ENCODE data around the gene LHFPL2.

- TF ChIP-seq TARDBP (IDR thresholded peaks at IDR 0.05): no peak
- no peak for TF ChIP-seq ARNT (IDR thresholded peaks at IDR 0.05)
- no peak for TF ChIP-seq ELF4 (IDR thresholded peaks at IDR 0.05)
- TF ChIP-seq SUZ12 (IDR thresholded peaks at IDR 0.05): no peak
- TF ChIP-seq LEF1 (IDR thresholded peaks at IDR 0.05; ENCODE audit: borderline replicate concordance): no peak
- TF ChIP-seq PKNOX1 (IDR thresholded peaks at IDR 0.05): no peak
- no peak for TF ChIP-seq HDGF (IDR thresholded peaks at IDR 0.05; ENCODE audit: borderline replicate concordance)
- TF ChIP-seq NFRKB (IDR thresholded peaks at IDR 0.05): no peak
- TF ChIP-seq FOXK2 (IDR thresholded peaks at IDR 0.05): no peak
- no peak for TF ChIP-seq ZNF384 (IDR thresholded peaks at IDR 0.05)
- no peak for TF ChIP-seq SP1 (IDR thresholded peaks at IDR 0.05)
- TF ChIP-seq BHLHE40 (IDR thresholded peaks at IDR 0.05; ENCODE audit: borderline replicate concordance): no peak
- no peak for TF ChIP-seq FOXA1 (IDR thresholded peaks at IDR 0.05)
Measured at GRCh38 chr5:78626009-78626571, 22.5 kb downstream of the LHFPL2 start.
